GM23338 (cell line): Measurements from ENCODE around the gene TFAP2A.

Source experiments
- CREB1 ChIP-seq: fragments of 250-450 bp; sonication (Bioruptor Pico); IDR thresholded peaks from 2 replicates; pipeline ENCODE4 v1.5.0; 2020; ENCODE audit warnings: low read depth, mild to moderate bottlenecking, moderate library complexity
- CTCF ChIP-seq, 2 experiments: fragments of 200-600 bp in 1 of 2; sonication (generic) in 1 of 2; conservative IDR thresholded peaks; 2 replicates each; pipeline versions ENCODE4 v1.5.1 to v1.6.1; 2016 to 2017; ENCODE audit warnings: antibody characterized with exemption in 2 of 2, low read depth in 2 of 2, mild to moderate bottlenecking in 2 of 2, moderate library complexity in 1 of 2
- EZH2 ChIP-seq: fragments of 200-600 bp; sonication (generic); IDR thresholded peaks from one replicate; pipeline ENCODE4 v1.8.0; 2017; ENCODE audit warnings: antibody characterized with exemption, mild to moderate bottlenecking, low read depth; ENCODE audit not compliant: unreplicated experiment
- EZH2phosphoT487 ChIP-seq: fragments of 200-600 bp; sonication (generic); IDR thresholded peaks from one replicate; pipeline ENCODE4 v1.8.1; 2018; ENCODE audit warnings: antibody characterized with exemption; ENCODE audit not compliant: unreplicated experiment
- JUNB ChIP-seq: IDR thresholded peaks from one replicate; pipeline ENCODE4 v1.6.1; 2016; ENCODE audit warnings: antibody characterized with exemption; ENCODE audit not compliant: unreplicated experiment
- NANOG ChIP-seq: IDR thresholded peaks from 2 replicates; pipeline ENCODE4 v1.6.1; 2016; ENCODE audit warnings: antibody characterized with exemption, borderline replicate concordance
- POLR2AphosphoS5 ChIP-seq: IDR thresholded peaks from 2 replicates; pipeline ENCODE4 v1.6.1; 2016; ENCODE audit warnings: antibody characterized with exemption, low read depth
- STAT1 ChIP-seq: IDR thresholded peaks from one replicate; pipeline ENCODE4 v1.6.1; 2016; ENCODE audit warnings: antibody characterized with exemption; ENCODE audit not compliant: unreplicated experiment
- ZNF331 ChIP-seq: fragments of 250-450 bp; sonication (Bioruptor Pico); IDR thresholded peaks from 2 replicates; pipeline ENCODE4 v1.5.0; 2020; ENCODE audit warnings: low read depth, mild to moderate bottlenecking, moderate library complexity
- TF ChIP-seq, protein P1 (sequence below): IDR thresholded peaks from one replicate; pipeline ENCODE4 v1.6.1; 2018; ENCODE audit warnings: antibody characterized with exemption; ENCODE audit not compliant: unreplicated experiment

GRCh38 chr6:10395704-10396546 lies 18.9 kb downstream of the TFAP2A start:
- TF ChIP-seq CTCF (conservative IDR thresholded peaks at IDR 0.05; ENCODE audit: low read depth in 2 of 2): no peak
- TF ChIP-seq EZH2phosphoT487: no peak
- TF ChIP-seq EZH2: peak; percentile 57
- no peak for TF ChIP-seq ZNF331 (CRISPR knock-in tag)
- TF ChIP-seq POLR2AphosphoS5: no peak
- TF ChIP-seq, protein P1, sequence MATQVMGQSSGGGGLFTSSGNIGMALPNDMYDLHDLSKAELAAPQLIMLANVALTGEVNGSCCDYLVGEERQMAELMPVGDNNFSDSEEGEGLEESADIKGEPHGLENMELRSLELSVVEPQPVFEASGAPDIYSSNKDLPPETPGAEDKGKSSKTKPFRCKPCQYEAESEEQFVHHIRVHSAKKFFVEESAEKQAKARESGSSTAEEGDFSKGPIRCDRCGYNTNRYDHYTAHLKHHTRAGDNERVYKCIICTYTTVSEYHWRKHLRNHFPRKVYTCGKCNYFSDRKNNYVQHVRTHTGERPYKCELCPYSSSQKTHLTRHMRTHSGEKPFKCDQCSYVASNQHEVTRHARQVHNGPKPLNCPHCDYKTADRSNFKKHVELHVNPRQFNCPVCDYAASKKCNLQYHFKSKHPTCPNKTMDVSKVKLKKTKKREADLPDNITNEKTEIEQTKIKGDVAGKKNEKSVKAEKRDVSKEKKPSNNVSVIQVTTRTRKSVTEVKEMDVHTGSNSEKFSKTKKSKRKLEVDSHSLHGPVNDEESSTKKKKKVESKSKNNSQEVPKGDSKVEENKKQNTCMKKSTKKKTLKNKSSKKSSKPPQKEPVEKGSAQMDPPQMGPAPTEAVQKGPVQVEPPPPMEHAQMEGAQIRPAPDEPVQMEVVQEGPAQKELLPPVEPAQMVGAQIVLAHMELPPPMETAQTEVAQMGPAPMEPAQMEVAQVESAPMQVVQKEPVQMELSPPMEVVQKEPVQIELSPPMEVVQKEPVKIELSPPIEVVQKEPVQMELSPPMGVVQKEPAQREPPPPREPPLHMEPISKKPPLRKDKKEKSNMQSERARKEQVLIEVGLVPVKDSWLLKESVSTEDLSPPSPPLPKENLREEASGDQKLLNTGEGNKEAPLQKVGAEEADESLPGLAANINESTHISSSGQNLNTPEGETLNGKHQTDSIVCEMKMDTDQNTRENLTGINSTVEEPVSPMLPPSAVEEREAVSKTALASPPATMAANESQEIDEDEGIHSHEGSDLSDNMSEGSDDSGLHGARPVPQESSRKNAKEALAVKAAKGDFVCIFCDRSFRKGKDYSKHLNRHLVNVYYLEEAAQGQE: no peak
- no peak for TF ChIP-seq CREB1 (CRISPR knock-in tag)
- TF ChIP-seq JUNB: no peak
- no peak for TF ChIP-seq STAT1
- TF ChIP-seq NANOG: peak; percentile 27; the same call in 1 of the 2 replicates
